ENCODE data around the gene ZG16.

The ZG16 gene

GRCh38 chr16:29818082-29818481 lies 40.0 kb downstream of the ZG16 start:
- Histone ChIP-seq H3K27ac (ENCODE audit: low read depth, low read length) (no peak overlapping the region), H3K36me3 (ENCODE audit: insufficient read depth, low read length) (no peaks in the 10 kb centered on the region), H3K4me1 (ENCODE audit: control insufficient read depth, insufficient read depth, low read length, unreplicated experiment) (peaks cover 39% of the 10 kb centered on the region), H2AFZ (ENCODE audit: low read length, unreplicated experiment) (no peak overlapping the region), H3K4me3 (ENCODE audit: low read depth, low read length) (peak overlapping the region; percentile 23; the same call in 1 of the 2 replicates), H3K27me3 (ENCODE audit: insufficient read depth, low read length) (no peaks in the 10 kb centered on the region), H3K79me2 (ENCODE audit: control insufficient read depth, insufficient read depth, low read length, unreplicated experiment) (peaks cover 54% of the 10 kb centered on the region)

- H3K4me1 ChIP-seq (ENCODE audit: control insufficient read depth, insufficient read depth, low read length, unreplicated experiment): peaks cover 52% of the 10 kb centered on the region
- no peaks in the 10 kb centered on the region for H3K27me3 ChIP-seq (ENCODE audit: insufficient read depth, low read length)
- H3K27ac ChIP-seq (ENCODE audit: low read depth, low read length): no peak overlapping the region
- peak overlapping the region; percentile 85 for H3K4me3 ChIP-seq (ENCODE audit: low read depth, low read length)
- H2AFZ ChIP-seq (ENCODE audit: low read length, unreplicated experiment): no peak overlapping the region
- peaks cover 64% of the 10 kb centered on the region for H3K79me2 ChIP-seq (ENCODE audit: control insufficient read depth, insufficient read depth, low read length, unreplicated experiment)
- H3K36me3 ChIP-seq (ENCODE audit: insufficient read depth, low read length): no peaks in the 10 kb centered on the region
These were observed 41.5 kb downstream of the ZG16 start for GRCh38 chr16:29819506-29819905.

DNA sequence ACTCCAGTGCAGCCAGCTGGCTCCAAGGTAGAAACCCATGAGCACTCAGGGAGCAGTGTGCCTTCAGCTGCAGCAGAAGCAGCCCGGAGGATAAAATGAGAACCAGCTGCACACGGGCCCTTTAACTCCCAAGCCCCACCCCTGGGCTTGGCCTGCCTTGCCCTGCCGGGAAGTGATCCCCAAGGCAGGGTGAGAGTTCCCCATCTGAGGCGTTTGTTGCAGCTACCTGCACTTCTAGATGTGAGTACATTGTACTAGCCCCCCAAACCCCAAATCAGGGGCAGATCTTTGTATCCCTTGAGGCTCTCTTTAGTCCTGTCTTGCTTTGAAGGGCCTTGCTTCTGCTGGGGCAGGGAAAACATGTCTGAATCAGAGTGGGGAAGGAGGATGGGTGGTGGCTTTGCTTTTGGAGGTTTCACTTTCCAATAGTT lies 42.2 kb downstream of the ZG16 start, which contains the start of gene MVP:
TSS of gene MVP (plus strand) at position 192 of the 431 bp plus-strand sequence. CDS start 10,088 bp downstream, outside the sequence.
- peaks cover 53% of the 10 kb centered on the region for H3K4me1 ChIP-seq (ENCODE audit: control insufficient read depth, insufficient read depth, low read length, unreplicated experiment)
- H3K4me3 ChIP-seq (ENCODE audit: low read depth, low read length): peak within 1 kb of the TSS; percentile 85
- H2AFZ ChIP-seq (ENCODE audit: low read length, unreplicated experiment): no peak within 1 kb of the TSS
- H3K27me3 ChIP-seq (ENCODE audit: insufficient read depth, low read length): no peaks in the 10 kb centered on the region
- H3K36me3 ChIP-seq (ENCODE audit: insufficient read depth, low read length): no peaks in the 10 kb centered on the region
- H3K79me2 ChIP-seq (ENCODE audit: control insufficient read depth, insufficient read depth, low read length, unreplicated experiment): peaks cover 68% of the 10 kb centered on the region
- H3K27ac ChIP-seq (ENCODE audit: low read depth, low read length): peak within 1 kb of the TSS; percentile 89

DNA sequence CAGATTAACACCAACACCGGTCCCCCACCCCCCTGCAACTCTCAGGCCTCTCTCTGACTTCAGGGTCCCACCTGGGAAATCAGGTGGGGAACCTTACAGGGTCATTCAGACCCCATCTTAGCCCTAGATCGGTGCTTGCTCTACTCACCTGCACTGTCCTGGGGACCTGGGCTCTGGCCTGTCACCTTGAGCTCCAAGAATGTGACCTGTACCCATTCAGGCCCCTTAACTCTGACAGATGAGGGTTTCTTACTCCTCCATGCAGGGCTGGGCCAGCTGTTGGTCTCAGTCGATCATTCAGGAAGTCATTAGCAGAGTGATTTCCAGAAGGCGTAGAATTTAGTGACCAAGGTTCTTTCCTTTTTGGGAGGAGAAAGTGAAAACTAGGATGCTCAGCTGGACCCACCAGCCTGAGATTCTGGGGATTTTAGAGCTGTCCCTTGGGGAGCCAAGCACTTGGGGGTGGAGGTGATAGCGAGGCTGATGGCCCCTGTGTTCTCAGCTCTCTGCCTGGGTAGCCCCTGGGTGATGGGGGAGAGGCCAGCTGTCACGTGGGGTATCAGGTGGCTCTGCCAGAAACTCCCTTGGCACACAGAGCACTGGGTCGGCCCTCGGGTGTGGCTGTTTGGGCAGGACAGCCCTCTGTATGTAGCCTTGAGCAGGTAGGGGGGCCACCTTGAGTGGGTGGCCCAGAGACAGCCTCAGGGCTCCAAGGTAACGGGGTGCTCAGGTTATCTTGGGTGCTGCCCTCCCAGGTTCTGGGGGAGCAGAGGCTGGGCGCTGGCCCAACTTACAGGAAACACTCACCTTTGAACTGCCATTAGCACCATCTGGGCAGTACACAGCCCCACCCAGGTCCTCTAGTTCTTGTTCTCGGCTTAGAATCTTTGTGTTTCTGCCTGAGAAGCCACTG lies 42.9 kb downstream of the ZG16 start:
- no peaks in the 10 kb centered on the region for H3K36me3 ChIP-seq (ENCODE audit: insufficient read depth, low read length)
- peak overlapping the region; percentile 85 for H3K4me3 ChIP-seq (ENCODE audit: low read depth, low read length)
- no peaks in the 10 kb centered on the region for H3K27me3 ChIP-seq (ENCODE audit: insufficient read depth, low read length)
- no peak overlapping the region for H2AFZ ChIP-seq (ENCODE audit: low read length, unreplicated experiment)
- peaks cover 60% of the 10 kb centered on the region for H3K4me1 ChIP-seq (ENCODE audit: control insufficient read depth, insufficient read depth, low read length, unreplicated experiment)
- peaks cover 75% of the 10 kb centered on the region for H3K79me2 ChIP-seq (ENCODE audit: control insufficient read depth, insufficient read depth, low read length, unreplicated experiment)
- peak overlapping the region; percentile 89 for H3K27ac ChIP-seq (ENCODE audit: low read depth, low read length)

GRCh38 chr16:29821643-29822115 lies 43.6 kb downstream of the ZG16 start:
- Histone ChIP-seq H3K79me2 (ENCODE audit: control insufficient read depth, insufficient read depth, low read length, unreplicated experiment) (peaks cover 79% of the 10 kb centered on the region), H3K27ac (ENCODE audit: low read depth, low read length) (peak overlapping the region; percentile 89), H3K36me3 (ENCODE audit: insufficient read depth, low read length) (no peaks in the 10 kb centered on the region), H3K4me1 (ENCODE audit: control insufficient read depth, insufficient read depth, low read length, unreplicated experiment) (peaks cover 63% of the 10 kb centered on the region), H3K4me3 (ENCODE audit: low read depth, low read length) (peak overlapping the region; percentile 85), H2AFZ (ENCODE audit: low read length, unreplicated experiment) (no peak overlapping the region), H3K27me3 (ENCODE audit: insufficient read depth, low read length) (no peaks in the 10 kb centered on the region)

DNA sequence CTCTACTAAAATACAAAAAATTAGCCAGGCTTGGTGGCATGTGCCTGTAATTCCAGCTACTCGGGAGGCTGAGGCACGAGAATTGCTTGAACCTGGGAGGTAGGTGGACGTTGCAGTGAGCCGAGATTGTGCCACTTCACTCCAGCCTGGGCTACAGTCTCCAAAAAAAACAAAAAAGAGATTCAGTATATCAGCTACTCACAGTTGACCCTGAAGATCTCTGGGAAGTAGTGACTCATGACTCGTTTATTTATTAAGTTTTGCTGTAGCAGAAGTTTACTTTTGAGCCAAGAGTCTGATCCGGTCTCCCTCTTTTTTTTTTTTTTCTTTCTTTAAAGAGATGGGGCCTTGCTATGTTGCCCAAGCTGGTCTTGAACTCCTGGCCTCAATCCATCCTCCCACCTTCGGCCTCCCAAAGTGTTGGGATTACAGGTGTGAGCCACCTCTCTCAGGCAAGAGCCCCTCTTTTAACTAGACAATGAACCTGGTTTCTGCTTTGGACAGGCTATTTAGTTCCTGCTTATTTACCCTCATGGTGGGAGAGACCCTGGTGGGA lies 46.6 kb downstream of the ZG16 start:
- Histone ChIP-seq H3K4me1 (ENCODE audit: control insufficient read depth, insufficient read depth, low read length, unreplicated experiment) (peaks cover 56% of the 10 kb centered on the region), H3K27ac (ENCODE audit: low read depth, low read length) (peak overlapping the region; percentile 74), H3K79me2 (ENCODE audit: control insufficient read depth, insufficient read depth, low read length, unreplicated experiment) (peaks cover 85% of the 10 kb centered on the region), H3K4me3 (ENCODE audit: low read depth, low read length) (peak overlapping the region; percentile 54), H3K27me3 (ENCODE audit: insufficient read depth, low read length) (no peaks in the 10 kb centered on the region), H2AFZ (ENCODE audit: low read length, unreplicated experiment) (no peak overlapping the region), H3K36me3 (ENCODE audit: insufficient read depth, low read length) (no peaks in the 10 kb centered on the region)

DNA sequence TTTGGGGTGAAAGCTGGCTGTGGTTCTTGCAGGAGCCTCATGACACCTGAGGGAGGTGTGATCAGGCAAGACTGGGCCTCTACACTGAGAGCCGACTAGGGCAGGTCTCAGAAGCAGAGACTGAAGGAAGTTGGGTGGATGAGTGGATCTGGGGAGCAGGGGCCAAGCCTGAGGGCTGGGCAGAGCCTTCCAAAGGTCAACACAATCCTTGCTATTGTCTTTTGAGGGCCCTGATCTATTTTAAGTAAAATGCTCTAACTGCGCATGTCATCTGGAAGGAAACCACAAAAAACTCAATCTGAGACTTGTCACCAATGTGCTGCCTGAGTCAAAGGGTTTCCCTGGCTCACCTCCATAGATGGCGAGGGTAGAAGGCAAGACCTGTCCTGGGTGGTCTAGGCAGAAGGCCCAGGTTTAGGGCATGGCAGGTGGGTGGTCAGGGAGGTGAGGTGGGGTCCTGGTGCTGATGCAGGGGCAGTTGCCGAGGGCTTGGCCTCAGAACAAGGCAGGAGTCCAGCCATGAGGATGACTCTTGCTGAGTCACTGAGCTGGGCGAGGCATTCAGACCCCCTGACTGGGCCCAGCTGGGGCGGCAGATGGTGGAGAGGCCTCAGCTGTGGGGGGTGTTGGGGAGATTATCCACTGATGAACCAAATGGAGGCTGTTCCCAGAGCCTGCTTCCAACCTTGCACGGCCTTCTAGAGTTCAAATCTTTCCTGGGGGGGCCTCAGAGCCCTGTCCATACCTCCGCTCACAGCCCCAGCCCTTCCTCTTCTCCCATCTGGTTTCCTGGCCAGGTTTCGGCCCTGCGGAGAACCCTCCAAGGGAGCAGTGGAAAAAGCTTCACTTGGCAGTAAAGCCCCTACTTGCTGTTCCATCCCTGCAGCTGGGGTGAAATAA lies 47.3 kb downstream of the ZG16 start:
- no peaks in the 10 kb centered on the region for H3K36me3 ChIP-seq (ENCODE audit: insufficient read depth, low read length)
- no peak overlapping the region for H2AFZ ChIP-seq (ENCODE audit: low read length, unreplicated experiment)
- peaks cover 55% of the 10 kb centered on the region for H3K4me1 ChIP-seq (ENCODE audit: control insufficient read depth, insufficient read depth, low read length, unreplicated experiment)
- H3K4me3 ChIP-seq (ENCODE audit: low read depth, low read length): peak overlapping the region; percentile 54
- H3K27ac ChIP-seq (ENCODE audit: low read depth, low read length): peak overlapping the region; percentile 74
- no peaks in the 10 kb centered on the region for H3K27me3 ChIP-seq (ENCODE audit: insufficient read depth, low read length)
- peaks cover 84% of the 10 kb centered on the region for H3K79me2 ChIP-seq (ENCODE audit: control insufficient read depth, insufficient read depth, low read length, unreplicated experiment)

GRCh38 chr16:29826342-29826695 lies 48.3 kb downstream of the ZG16 start:
- no peaks in the 10 kb centered on the region for H3K27me3 ChIP-seq (ENCODE audit: insufficient read depth, low read length)
- no peaks in the 10 kb centered on the region for H3K36me3 ChIP-seq (ENCODE audit: insufficient read depth, low read length)
- H3K27ac ChIP-seq (ENCODE audit: low read depth, low read length): peak overlapping the region; percentile 74
- H3K79me2 ChIP-seq (ENCODE audit: control insufficient read depth, insufficient read depth, low read length, unreplicated experiment): peaks cover 81% of the 10 kb centered on the region
- peak overlapping the region; percentile 54 for H3K4me3 ChIP-seq (ENCODE audit: low read depth, low read length)
- H3K4me1 ChIP-seq (ENCODE audit: control insufficient read depth, insufficient read depth, low read length, unreplicated experiment): peaks cover 53% of the 10 kb centered on the region
- H2AFZ ChIP-seq (ENCODE audit: low read length, unreplicated experiment): no peak overlapping the region

- no peak overlapping the region for H3K4me3 ChIP-seq (ENCODE audit: low read depth, low read length)
- H2AFZ ChIP-seq (ENCODE audit: low read length, unreplicated experiment): no peak overlapping the region
- peaks cover 48% of the 10 kb centered on the region for H3K79me2 ChIP-seq (ENCODE audit: control insufficient read depth, insufficient read depth, low read length, unreplicated experiment)
- H3K27ac ChIP-seq (ENCODE audit: low read depth, low read length): no peak overlapping the region
- H3K36me3 ChIP-seq (ENCODE audit: insufficient read depth, low read length): peaks cover 11% of the 10 kb centered on the region; the same call in 1 of the 2 replicates
- peaks cover 14% of the 10 kb centered on the region for H3K4me1 ChIP-seq (ENCODE audit: control insufficient read depth, insufficient read depth, low read length, unreplicated experiment)
- no peaks in the 10 kb centered on the region for H3K27me3 ChIP-seq (ENCODE audit: insufficient read depth, low read length)
These were observed 52.7 kb downstream of the ZG16 start for GRCh38 chr16:29830774-29831173.

DNA sequence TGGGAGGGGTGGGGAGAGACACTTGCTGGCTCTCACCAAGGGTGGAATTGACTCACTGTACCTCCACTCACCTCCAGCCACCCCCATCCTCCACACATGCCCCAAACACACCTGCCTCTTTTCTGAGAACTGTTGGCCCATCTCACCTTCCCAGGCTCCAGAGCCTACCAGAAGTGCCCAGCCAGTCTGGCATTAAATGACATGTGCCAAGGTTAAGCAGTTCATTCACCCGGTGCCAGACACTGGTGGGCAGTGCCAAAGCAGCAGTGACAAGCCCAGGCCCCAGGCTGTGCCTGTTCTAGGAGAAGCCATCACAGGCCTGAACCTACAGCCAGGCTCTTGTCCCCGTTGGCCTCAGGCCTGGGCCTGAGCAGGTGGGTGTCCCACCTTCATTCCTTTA lies 53.4 kb downstream of the ZG16 start:
- no peaks in the 10 kb centered on the region for H3K27me3 ChIP-seq (ENCODE audit: insufficient read depth, low read length)
- no peak overlapping the region for H2AFZ ChIP-seq (ENCODE audit: low read length, unreplicated experiment)
- H3K27ac ChIP-seq (ENCODE audit: low read depth, low read length): no peak overlapping the region
- no peak overlapping the region for H3K4me3 ChIP-seq (ENCODE audit: low read depth, low read length)
- H3K4me1 ChIP-seq (ENCODE audit: control insufficient read depth, insufficient read depth, low read length, unreplicated experiment): peaks cover 9% of the 10 kb centered on the region
- H3K36me3 ChIP-seq (ENCODE audit: insufficient read depth, low read length): peaks cover 12% of the 10 kb centered on the region
- peaks cover 42% of the 10 kb centered on the region for H3K79me2 ChIP-seq (ENCODE audit: control insufficient read depth, insufficient read depth, low read length, unreplicated experiment)

Data from ACC112 (cell line).